GM10266 (cell line): ENCODE results near the gene ASF1A.
A peak's percentile ranks its signal among the peaks of the same experiment; 100 is the strongest.

Experiments
- DNase-seq: peaks from one replicate; pipeline ENCODE4 v3.0.0; 2012; ENCODE audit errors: extremely low spot score
- TF ChIP-seq, protein P1 (sequence below): IDR thresholded peaks from 2 replicates; pipeline ENCODE4 v1.5.1; 2012; ENCODE audit warnings: mild to moderate bottlenecking, low read depth; ENCODE audit not compliant: control insufficient read depth, insufficient read depth; ENCODE audit errors: missing control alignments

Gene ASF1A

DNA sequence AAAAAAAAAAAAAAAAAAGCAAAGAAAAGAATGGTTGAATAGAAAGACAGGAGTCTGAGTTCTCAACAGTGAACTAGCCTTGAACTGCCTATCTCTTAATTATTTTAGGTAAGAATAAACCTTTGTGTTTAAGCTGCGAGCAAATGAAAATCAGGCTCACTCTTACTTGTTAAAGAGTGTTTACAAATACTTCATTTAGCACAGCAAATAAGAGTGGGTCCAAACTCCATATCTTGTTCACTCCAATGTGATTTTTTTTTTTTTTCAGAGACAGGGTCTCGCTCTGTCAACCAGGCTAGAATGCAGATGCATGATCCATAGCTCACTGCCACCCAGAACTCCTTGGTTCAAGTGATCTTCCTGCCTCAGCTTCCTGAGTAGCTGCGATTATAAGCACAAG, 29.1 kb downstream of the ASF1A start:
- TF ChIP-seq, protein P1, sequence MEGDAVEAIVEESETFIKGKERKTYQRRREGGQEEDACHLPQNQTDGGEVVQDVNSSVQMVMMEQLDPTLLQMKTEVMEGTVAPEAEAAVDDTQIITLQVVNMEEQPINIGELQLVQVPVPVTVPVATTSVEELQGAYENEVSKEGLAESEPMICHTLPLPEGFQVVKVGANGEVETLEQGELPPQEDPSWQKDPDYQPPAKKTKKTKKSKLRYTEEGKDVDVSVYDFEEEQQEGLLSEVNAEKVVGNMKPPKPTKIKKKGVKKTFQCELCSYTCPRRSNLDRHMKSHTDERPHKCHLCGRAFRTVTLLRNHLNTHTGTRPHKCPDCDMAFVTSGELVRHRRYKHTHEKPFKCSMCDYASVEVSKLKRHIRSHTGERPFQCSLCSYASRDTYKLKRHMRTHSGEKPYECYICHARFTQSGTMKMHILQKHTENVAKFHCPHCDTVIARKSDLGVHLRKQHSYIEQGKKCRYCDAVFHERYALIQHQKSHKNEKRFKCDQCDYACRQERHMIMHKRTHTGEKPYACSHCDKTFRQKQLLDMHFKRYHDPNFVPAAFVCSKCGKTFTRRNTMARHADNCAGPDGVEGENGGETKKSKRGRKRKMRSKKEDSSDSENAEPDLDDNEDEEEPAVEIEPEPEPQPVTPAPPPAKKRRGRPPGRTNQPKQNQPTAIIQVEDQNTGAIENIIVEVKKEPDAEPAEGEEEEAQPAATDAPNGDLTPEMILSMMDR, result no peak
- no peak for DNase-seq

DNA sequence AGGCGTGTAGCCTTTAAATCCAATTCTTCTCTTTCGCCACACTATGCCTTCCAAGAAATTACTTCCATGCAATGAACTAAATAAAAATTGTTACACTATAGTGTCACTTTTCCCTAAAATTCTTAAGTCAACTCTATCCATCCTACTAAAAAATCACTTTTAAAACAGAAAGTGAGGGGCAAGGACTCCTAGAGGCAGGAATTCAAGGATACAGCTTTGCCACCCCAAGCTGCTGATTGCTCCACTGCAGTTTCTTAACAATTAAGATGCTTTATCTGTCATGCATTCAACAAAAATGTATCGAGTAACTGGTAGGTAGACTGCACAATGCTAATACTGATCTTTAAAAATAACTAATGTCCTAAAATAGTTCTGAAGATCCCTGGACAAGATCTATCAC, 36.7 kb downstream of the ASF1A start:
- no peak for DNase-seq
- TF ChIP-seq, protein P1, result no peak

DNA sequence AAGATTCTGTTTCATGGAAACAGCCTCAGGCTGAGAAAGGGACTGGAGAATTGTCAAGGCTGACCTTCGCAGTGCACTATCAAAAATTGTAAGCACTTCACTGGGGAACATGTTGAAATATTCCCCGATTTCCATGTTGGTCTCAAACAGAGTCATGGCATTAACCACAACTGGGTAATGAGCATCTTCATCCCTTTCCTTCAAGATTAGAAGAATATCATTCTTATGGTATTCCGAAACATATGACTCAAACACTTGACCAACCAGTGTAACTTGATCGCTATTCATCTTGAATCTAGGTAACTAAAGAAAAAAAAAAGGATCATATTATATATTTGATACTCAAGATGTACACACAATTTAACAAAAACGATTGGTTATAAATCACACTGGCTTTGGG, 37.5 kb downstream of the ASF1A start:
- TF ChIP-seq, protein P1, result no peak
- no peak for DNase-seq

DNA sequence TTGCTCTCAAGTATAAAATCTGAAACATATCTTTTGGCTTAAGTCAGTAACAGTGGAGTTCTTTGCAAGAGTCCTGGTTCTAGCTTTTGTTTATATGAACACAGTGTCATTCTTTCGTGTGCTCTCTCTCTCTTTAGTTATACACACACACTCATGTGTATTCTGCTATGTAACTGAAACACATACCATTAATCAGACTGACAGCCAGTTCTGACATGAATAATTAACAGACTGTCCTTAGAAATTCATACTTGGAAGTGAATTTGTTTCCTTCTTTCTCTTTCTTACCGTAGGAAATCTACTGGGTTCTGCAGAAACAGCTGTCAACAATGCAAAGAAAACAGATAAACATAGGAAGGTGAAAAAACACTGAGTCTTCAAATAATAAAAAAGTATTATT, 38.5 kb downstream of the ASF1A start:
- TF ChIP-seq, protein P1, result no peak
- DNase-seq, result no peak

DNA sequence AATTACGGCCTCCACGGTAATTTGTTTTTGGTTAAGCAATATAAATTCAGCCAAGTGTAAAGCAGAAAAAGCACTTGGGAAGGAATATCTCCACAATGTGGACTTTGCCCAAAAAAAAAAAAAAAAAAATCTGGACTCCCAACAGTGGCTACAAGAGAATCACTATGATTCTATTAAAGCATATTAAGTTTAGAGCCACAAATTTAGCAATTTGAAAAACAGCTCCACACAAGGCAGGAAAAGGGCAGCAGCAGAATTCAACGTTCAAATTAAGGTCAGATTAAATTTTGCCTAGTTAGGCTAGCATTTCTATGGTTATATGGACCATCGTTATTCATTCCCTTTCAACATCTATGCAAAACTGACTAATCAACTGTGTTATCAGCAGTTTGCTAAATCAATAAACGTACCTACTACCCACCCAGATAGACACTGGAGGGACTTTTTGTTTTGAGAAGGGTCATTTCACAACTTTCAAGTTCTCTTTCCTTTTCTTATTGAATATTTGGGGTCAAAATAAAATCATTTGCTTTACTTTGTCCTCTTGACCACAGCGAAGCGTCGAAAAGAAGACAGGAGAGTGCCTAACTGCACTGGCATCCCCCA, 40.0 kb downstream of the ASF1A start:
- DNase-seq, result no peak
- TF ChIP-seq, protein P1, result no peak

DNA sequence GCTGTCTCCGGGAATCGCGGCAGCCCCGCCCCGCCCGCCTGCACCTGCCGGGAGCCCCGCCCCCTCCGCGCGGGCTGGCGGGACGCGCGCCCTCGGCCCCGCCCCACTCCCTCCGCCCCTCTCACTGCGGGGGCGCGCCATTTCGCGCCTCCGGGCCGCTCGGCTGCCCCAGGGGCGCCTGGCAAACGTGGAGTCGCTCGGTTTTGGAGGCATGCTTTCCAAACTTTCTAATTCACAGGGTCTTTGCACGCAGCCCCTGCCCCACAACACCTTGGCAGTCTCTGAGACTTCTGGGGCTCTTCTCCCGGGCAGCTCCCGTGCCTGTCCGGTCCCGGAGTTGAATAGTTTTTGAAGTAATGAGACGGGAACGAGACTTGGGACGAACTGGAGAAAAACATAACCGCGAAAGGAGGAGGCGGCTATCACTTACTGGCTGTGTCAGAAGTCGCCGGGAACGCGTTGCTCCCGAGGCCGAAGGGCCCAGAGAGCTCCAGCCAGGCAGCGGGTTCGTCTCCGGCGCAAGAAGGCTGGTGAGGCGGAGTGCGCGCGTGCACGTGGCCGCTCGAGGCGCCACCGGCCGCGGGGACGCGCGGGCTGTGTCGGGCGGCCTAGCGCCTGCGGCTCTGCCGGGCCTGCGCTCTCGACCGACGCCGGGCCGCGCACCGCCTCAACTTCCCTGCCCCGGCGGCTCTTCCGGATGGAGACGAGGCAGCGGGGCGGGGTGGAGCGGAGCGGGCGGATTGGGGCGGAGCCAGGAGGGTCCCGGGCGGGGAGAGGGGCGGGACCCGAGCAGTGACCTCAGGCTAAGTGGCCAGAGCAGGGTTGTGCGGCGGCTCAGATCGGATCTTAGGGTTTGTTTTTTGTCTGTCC, 40.7 kb downstream of the ASF1A start, which contains the start of gene MCM9:
Gene MCM9, minus strand, starts transcription at position 699 of the 870 bp plus-strand sequence. CDS start 3,436 bp downstream, outside the sequence.
- DNase-seq, result peak; percentile 95
- TF ChIP-seq, protein P1, result no peak

DNA sequence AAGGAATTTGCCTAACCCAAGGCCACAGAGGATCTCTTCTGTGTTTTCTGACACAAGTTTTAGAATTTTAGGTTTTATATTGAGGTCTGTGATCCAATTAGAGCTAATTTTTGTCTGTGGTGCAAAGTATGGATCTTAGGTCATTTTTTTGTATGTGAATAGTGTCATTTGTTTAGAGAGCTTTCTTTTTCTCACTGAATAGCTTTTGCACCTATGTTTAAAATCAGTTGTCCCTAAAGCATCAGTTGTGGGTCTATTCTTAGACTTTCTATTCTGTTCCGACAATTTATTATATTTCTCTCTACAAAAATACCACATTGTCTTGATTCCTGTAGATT, 41.3 kb downstream of the ASF1A start:
- TF ChIP-seq, protein P1, result no peak

More for the DNA sequence above, 41.3 kb downstream of the ASF1A start:
- no peak for DNase-seq
